ENCODE results near the gene DUS4L.

Gene DUS4L

DNA sequence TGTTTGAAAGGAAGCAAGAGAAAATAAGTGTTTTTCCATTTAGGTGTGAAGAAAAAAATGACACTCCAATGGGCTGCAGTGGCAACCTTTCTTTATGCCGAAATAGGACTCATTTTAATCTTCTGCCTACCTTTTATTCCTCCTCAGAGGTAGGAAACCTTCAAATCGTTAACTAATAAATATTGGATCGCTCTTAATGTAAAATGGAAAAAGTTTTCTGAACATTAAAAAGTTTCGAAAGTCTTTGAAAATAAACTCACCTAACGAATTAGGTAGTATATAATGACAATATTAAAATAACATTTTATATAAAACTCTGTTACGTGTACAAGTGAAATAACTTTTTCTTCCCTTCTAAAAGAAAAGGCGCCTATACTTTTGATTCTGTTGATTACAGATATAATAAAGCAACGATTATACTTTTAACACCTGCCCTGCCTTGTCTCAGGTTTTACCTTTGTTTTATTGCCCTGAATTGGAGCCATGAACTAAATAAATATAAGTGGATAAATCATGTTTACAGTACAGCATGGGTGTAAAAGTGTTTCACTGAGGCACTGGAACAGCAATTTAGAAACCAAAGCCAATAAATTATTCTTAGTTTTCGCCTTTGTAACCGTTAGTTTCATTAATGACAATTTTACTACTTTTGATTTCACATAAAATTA is 17.1 kb downstream of the DUS4L start:
- DNase-seq: no peak

DNA sequence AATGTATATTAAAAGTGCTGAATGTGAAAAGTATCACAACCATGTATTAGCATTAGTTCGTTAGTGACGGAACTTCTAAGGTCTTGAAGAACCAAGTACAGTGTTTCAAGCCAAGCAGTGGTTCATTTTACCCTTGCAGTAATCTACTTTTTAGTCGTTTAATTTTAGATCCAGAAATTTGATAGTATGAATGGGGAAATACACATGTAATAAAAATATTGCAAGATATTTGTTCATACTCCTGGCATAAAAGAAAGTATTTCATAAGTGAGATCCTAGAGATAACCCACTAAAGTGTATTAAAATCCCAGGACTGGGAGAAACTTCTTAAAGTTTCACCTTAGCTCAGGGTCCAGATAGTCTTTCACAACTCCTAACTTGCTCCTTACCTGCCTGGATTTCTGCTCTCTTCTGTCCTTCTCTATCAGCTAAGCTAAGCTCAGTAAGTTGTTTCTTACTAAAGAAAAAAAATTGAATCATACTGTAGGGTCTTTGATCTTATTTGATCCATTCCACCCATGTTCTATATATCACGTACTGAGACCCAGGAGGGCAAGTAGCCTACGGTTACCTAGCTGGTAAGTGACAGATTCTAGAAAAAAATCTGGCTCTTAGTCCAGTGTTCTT is 17.7 kb downstream of the DUS4L start:
- DNase-seq: no peak

DNA sequence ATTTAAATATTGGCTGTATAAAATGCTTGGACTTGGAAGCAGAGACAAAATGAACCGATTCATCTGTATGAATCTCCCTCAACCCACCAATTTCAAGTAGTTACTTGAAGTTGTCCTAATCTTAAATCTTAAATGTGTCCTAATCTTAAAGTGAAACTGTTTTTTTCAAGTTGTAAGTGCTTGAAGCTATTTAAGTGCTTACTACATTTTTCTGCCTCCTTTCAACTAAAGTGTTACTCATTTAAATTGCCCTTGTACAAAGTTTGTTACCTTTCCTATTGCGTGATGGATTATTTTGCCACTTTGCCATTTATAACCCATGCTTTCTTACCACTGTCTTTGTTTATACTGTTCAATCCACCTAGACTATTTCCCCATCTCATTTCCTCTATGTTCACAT is 19.1 kb downstream of the DUS4L start:
- DNase-seq: no peak

DNA sequence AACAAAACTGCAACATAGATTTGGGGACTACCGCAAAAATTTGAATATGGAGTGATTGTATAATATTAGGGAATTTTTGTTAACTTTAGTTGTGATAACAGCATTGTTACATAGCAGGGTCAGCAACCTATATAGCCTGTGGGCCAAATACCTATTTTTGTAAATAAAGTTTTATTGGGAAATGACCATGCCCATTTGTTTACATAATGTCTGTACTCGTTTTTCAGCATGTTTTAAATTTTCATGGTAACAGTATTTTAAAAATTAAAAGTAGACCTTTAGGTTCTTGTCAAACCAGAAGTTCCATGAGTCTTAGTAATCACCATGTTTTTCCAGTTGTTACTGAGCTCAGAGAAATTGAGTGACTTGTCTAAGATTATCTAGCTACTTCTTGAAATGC is 20.9 kb downstream of the DUS4L start:
- no peak for DNase-seq

DNA sequence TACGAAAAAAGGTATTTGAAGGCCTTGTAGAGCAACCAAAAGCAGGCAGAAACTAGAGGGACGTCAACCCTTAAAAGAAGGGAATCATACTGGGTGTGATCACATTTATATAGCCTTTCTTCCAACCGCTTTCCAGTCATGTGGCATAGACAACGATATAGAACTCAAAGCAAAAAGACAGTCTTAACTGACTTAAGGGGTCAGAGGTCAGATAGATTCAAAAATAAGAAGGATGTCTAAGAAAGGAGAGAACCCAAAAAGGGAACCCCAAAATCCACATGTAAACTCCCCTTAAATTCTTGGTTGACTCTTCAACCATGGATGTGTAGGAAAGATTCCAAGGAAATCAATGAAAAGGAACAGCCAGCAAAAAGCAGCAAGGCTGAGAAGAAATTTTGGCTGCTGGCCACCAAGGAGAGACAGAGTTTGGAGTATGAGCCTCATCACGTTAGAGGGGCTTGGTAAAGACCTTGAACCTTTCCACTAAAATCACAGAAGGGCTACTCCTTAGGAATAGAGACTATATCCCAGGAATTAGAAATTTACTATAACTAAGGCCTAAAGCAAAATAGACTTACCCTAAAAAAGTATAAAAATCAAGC is 24.9 kb downstream of the DUS4L start:
- no peak for DNase-seq

DNA sequence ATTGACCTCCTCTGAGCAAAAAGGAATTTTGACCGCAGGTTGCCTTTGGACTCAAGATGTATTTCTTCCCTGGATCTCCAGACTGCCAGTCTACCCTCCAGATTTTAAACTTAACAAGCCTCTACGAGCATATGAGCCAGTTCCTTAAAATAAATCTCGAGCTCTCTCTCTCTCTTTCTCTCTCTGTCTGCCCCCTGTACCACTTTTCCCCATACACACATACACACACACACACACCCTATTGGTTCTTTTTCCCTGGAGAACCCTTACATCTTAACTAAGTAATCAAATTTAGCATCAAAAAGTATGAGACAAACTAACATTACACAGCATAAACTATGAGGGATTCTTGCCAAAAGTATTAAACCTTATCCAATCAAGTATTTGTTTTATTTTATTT is 27.6 kb downstream of the DUS4L start:
- no peak for DNase-seq

DNA sequence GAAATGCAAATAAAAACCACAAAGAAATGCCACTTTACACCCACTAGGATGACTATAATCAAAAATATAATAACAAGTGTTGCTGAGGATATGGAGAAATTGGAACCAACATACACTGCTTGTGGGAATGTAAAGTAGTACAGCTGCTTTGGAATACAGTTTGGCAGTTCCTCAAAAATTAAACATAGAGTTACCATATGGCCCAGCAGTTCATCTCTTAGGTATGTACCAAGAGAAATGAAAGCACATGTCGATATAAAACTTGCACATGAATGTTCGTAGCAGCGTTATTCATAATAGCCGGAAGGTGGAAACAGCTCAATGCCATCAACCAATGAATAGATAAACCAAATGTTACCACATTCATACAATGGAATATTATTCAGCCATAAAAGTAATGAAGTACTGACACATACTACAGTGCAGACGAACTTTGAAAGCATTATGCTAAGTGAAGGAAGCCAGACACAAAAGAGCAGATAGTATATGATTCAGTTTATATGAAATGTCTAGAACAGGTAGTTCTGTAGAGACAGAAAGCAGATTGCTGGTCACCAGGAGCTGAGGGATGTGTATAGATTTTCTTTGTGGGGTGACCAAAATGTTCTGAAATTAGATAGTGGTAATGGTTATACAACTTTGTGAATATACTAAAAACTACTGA is 28.7 kb downstream of the DUS4L start:
- no peak for DNase-seq

DNA sequence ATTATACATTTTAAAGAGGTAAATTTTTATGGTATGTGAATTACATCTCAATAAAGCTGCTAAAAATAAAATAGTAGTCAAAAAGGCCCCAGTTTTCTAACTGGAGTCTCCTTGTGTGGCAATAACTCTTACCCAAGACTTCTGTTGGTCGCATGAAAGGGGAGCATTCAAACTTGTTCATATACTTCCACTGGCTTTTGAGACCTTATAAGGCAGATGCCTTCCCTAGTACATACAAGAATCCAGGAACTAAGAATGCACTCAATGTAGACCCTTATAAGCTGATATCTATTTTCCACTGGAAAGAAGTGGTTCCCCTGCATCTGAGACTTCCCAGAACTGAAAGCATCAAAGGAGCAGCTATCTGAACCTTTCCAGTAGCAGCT is 29.2 kb downstream of the DUS4L start:
- DNase-seq: no peak

DNA sequence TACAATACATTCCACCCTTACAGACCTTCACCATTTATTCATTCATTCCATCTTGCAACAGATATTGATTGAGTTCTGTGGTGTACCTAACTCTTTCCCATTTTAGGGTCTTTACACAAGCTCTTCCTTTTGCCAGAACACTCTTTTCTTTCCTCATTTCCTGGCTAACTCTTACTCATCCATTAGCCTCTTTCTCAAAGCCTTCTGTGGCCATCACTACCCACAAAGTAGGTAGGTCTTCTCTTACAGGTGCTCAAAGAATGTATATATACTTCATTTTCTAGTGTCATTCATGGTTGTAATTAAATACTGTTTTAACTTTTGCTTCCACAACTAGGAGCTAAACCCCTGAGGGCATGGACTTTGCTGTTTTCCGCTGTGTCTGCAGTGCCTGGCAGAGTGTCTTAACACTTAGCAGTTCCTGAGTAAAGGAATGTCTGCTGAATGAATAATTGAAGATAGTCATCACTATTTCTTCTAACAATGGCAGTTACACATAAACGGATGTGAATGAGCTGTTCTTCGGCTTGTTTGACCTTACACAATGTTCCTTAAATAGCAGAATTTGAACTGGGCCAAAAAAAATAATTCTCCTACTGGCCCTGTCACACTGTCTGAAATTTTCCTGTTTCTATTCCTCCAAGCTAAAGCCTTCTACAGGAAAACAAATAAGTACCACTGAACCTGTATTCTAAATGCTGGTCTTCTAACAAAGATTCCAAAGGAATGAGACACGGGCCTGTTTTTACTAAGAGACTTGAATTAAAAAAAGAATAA is 31.4 kb downstream of the DUS4L start:
- no peak for DNase-seq

DNA sequence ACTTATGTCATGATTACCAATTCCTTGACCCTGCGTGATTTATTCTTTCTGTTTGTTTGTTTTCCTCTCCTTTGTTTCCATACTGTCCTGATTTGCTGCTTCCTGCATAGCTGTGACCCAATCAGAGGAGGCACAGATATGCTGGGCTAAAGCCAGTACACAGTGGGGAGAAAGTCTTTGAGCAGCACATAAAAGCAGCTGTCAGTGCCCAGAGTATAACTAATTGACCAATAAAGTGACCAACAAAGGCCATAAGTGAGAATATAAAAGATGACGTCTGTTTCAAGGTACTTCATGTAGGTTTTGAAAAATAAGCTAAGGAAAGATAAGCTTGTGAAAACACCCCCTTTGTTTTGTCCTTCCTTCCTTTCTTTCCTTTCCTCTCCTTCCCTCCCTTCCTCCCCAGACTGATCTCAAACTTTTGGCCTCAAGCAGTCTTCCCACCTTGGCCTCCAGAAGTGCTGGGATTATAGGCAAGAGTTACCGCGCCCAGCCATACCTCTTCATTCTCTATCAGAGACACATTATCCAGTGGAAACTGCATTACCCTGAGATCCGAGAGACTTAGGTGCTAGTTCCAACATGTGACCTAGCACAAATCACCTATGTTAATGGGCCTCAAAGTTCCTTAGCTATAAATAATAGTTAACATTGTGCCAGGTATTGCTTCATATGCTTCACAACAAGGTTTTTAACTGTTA is 33.3 kb downstream of the DUS4L start:
- no peak for DNase-seq

DNA sequence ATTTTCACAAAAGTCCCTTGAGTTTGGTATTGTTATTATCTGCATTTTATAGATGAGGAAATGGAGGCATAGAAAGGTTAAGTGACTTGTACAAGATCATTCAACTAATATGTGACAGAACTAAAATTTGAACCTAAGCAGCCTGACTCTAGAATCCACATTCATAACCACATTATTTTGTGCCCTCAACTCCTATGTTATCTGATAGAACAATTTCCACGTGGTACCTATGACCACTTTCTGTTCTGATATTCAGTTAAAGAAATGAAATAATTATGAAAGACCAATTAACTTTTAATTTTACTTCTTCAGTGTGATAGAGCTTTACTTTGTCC is 33.8 kb downstream of the DUS4L start:
- no peak for DNase-seq

DNA sequence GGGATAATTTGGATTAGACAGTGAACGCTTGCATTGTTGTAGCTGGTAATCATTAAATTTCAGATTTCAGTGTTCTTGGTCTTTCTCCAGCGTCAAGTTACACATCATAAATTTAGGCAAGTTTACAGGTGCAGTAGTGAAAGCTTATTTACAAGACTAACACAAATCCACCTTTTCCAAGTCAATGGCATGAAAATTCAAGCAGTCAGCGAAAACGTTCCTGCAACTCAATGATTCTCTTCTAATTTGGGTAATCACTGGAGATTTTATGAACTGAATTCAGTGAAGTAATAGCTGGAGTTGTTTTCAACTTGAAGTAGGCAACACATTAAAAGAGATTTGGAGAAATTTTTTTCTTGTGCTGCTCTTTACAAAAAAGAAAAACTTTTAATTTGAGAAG is 34.2 kb downstream of the DUS4L start:
- DNase-seq: no peak

DNA sequence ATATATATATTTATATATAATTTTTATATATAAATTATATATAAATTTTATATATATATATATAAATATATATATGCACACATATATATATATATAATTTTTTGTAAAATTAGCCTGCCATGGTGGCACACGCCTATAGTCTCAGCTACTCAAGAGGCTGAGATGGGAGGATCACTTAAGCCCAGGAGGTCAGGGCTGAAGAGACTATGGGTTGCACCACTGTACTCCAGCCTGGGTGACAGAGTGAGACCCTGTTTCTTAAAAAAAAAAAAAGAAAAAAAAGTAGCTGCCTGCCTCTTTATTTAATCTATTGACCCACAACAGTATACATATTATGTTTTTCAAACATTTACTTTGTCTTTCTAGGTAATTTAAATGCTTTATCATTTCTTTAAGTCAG is 35.5 kb downstream of the DUS4L start:
- DNase-seq: no peak

DNA sequence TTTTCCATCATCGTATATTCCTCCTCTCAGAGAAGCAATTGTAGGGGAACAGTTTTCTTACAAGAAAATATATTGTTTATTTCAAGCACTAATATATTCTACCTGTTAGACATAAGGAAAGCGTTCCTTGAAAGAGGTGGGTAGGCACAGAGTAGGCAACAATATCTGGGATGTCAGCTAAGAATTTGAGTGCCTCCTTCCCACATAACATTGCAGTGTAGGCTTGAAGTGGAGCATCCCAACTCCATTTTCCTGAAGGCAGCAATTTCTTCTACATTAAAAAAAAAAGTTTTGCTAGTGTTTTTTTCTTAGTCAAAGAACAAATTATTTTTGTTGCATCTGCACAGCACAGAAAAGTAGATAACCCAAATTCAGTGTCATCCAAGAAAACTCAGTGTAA is 37.0 kb downstream of the DUS4L start:
- no peak for DNase-seq

DNA sequence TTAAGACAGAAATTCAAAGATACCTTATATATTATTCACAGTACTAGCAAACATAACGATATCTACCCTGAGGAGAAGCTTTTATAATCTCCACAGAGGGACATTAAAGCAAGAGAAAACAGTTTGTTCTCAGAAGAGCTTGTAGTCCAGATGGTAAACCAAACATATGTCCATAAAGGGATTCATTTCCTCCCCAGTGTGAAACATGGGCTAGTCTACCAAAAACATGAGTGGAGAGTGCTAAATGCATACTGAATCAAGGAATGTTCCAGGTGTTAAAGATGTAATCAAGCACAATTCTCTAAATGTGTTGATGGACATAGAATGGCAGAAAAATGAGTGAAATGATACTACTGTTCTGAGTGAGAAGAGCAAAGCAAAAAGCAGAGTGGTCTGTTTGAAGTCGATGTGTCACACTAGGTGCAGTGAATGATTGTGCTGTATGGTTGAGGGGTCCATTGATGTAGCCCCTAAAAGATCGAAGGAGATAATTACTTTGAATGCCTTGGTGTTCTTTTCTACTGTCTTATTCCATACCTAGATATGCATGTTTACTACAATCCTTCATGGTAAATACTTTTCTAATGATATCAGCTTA is 41.5 kb downstream of the DUS4L start:
- no peak for DNase-seq

DNA sequence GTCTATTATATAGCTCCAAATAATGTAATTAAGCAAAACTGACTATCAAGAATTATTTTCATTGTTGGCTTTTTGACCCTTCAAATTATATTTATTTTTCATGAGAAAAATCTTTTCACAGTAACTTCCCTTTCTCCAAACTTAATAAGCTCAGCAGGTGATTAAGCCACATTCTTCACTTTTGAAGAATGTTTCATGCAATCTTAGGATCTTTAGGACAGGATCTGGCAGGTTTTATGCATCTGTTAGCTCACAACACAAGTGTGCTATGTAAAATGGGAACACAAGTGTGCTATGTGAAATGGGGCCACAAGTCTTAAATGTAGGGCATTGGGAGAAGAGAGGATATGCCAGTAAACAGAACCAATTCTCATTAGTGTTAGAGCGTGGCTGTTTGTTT is 42.5 kb downstream of the DUS4L start:
- no peak for DNase-seq

DNA sequence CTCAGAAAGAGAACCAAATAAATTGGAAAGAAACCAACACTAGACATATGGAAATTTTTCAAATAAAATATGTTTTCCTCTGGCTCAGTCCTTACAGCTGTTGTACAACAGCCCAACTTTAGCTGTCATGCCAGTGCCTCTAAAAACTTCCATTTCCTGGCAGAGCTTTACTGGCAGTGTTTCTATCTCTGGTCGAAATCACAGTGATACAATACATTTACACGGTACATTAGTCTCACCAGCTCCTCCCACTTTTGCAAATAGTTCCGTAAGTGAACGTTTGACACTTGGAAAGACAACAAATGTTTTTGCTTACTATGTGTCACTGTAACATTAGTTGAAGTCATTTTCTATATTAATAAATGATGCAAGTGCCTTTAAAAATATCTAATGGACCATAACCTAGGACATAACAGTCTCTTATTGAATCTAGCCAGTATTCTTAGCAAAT is 46.1 kb downstream of the DUS4L start:
- DNase-seq: no peak

DNA sequence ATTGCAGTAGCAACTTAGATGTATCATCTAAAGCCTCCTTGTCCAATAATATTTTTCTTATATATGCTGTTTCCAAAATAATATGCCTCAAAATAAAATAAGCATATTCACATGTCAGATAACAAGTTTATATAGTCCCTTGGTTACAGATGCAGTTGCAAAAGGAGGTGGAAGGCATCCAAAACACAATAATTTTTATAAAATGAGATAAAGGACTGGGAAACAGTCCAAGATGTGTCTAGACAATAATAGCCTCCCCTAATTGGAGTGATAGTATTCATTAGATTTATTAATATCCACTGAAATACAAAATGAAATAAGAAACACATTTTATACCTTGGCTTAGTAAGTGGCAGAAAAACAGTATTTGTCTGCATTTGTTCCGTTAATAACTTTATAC is 46.6 kb downstream of the DUS4L start:
- DNase-seq: no peak

DNA sequence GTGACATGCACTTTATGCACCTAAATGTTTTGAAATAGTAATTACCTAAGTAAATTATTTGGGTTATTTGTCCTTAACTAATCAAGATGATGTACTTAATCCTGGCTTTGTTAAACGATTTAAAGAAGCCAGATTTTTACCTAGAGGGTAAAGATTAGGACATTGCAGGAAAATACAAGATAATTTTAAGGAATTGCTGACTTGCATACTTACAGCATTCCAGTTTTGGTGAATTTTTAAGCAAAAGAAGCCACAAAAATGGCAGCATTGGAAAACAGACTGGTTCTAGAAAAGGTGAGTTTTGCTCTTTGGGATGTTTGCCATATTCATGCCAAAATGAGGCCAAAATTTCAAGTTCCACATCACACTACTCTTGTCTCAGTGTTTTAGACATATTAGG is 49.7 kb downstream of the DUS4L start:
- DNase-seq: no peak

DNA sequence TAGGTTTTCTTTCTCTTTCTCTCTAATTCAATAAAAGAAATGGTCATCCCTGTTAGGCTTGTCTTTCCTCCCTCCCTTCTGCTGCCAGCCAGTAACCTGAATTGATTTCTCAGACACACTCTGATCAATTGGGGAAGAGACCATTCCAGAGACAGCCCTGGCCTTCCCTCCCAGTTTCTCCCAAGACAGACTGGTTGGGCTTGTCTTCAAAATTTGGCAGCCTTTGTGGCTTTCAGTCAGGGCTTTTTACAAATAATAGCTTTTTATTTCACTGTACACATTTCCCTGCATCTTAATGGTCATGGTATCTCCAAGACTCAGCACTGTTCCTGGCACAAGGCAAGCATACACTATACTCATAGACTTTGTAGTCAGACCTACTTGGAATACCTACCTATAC is 50.2 kb downstream of the DUS4L start:
- no peak for DNase-seq

DNA sequence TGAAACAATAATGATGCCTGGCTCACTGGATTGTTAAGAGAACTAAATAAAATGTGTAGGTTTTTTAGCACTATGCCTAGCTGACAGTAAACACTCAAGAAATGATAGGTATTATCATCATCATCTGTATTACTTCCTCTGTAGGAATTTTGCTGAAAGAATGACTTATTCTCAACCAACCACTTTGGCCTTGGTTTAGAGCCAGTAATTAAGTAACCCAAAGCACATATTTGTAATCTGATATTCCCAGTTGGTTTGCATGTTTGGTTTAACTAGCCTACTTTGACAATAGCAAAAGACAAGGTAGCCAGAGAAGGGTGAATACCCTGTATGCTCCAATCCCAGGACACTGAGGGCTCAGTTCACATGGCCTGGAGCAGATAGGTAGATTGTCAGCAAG is 50.7 kb downstream of the DUS4L start:
- no peak for DNase-seq

DNA sequence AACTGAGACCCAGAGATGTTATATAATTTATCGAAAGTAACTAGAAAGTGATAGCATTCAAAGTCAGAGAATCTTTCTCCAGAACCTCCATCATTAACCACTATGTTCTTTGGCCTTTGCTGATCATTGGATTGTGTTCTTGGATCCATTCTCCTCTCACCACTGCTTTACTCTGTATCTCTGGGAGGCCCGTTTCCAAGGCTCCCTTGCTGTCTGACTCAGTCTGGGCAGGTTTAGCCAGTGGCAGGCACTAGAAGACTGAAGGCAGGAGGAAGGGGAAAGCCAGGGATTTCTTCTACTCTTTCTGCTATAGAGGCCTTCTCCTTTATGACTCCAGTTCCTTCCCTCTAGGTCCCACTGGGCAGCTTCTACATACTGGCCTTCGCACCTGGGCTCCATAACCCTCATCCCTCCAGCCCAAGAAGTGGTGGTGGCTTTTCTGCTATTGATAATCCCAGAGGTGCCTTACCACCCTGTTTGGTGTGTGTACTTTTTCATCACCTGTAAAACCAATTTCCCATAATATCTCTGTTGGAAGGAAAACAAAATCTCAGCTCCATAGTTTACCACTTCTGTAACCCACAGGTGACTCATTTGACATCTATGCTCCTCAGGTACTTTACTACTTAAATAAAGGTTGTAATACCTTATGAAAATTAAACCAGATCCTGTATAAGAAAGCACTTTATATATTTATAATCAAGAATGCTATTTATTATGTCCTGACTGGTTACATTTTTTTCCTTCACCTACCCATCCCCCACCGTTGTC is 52.3 kb downstream of the DUS4L start:
- DNase-seq: no peak
